A549 treated with GW870086 at 1 μM for 4 hours (cell line): ENCODE measurements around the gene SOX15. TPM values are rescaled to one million over a fixed set of nuclear protein-coding genes. Genes with fewer than 3 reads are reported as not detected.

ENCODE experiments used
- total RNA-seq: library from RNA; stranded (reverse); fragments of 200-300 nt; extraction: Qiagen RNA extraction; gene quantifications from 5 replicates; pipeline ENCODE4 v1.2.3, GENCODE V29; 2022; ENCODE audit warnings: low read depth

The SOX15 gene
- total RNA-seq = 0.13 to 0.30 TPM (median 0.14 TPM) in 5 replicates

GRCh38 chr17:7589891-7590691 lies at the start of gene SOX15:
SOX15 (minus strand) TSS chr17:7590094; CDS start chr17:7589676, 418 bp downstream.

GRCh38 chr17:7629939-7630571 lies 40.2 kb upstream of the SOX15 start, which contains the start of gene SHBG:
SHBG (plus strand) TSS chr17:7630135; CDS start chr17:7630173, 38 bp downstream.

GRCh38 chr17:7627250-7628121 lies 37.6 kb upstream of the SOX15 start, which contains the start of gene SAT2:
SAT2 (minus strand) TSS chr17:7627821; CDS start chr17:7627635, 186 bp downstream.

GRCh38 chr17:7614425-7615264 lies 24.8 kb upstream of the SOX15 start, which contains the start of gene FXR2:
FXR2 (minus strand) TSS chr17:7614897; CDS start chr17:7614532, 365 bp downstream.

GRCh38 chr17:7583253-7584109 lies 6.4 kb downstream of the SOX15 start, which contains the start of gene MPDU1:
MPDU1 (plus strand) TSS chr17:7583852; CDS start chr17:7583863, 11 bp downstream.

GRCh38 chr17:7579001-7579833 lies 10.7 kb downstream of the SOX15 start, which contains the start of gene CD68:
CD68 (plus strand) TSS chr17:7579638; CDS start chr17:7579678, 40 bp downstream.

GRCh38 chr17:7561589-7562207 lies 28.2 kb downstream of the SOX15 start, which contains the start of gene SENP3:
SENP3 (plus strand) TSS chr17:7561919; CDS start chr17:7563077, 1,158 bp downstream.

GRCh38 chr17:7558544-7559319 lies 31.2 kb downstream of the SOX15 start, which contains the start of gene TNFSF13:
TNFSF13 (plus strand) TSS chr17:7558750; CDS start chr17:7559040, 290 bp downstream.

GRCh38 chr17:7548585-7549400 lies 41.1 kb downstream of the SOX15 start, which contains the start of gene TNFSF12:
TNFSF12 (plus strand) TSS chr17:7549058; CDS start chr17:7549154, 96 bp downstream.

Other genes starting within 250 kb of the SOX15 start
- gene KCTD11, start 237.9 kb downstream of the SOX15 start, total RNA-seq = 9.4 to 13.4 TPM (median 10.7 TPM) in 5 replicates
- not detected in 5 replicates for gene TMEM95, start 234.9 kb downstream of the SOX15 start, total RNA-seq
- gene TNK1, start 209.0 kb downstream of the SOX15 start, total RNA-seq = 1.4 to 2.0 TPM (median 1.5 TPM) in 5 replicates
- 38.1 to 44.3 TPM (median 41.3 TPM) in 5 replicates for gene PLSCR3, start 195.6 kb downstream of the SOX15 start, total RNA-seq
- gene TMEM256, start 186.0 kb downstream of the SOX15 start, total RNA-seq = 202 to 227 TPM (median 216 TPM) in 5 replicates
- 13.2 to 18.5 TPM (median 17.1 TPM) in 5 replicates for gene NLGN2, start 182.2 kb downstream of the SOX15 start, total RNA-seq
- 0.14 TPM in 1 of 5 replicates, not detected in the others for gene SPEM1, start 169.8 kb downstream of the SOX15 start, total RNA-seq
- gene SPEM2, start 164.5 kb downstream of the SOX15 start, total RNA-seq = 0.14 TPM in 1 of 5 replicates, not detected in the others
- not detected in 5 replicates for gene SPEM3, start 161.2 kb downstream of the SOX15 start, total RNA-seq
- gene TMEM102, start 154.7 kb downstream of the SOX15 start, total RNA-seq = 10.2 to 13.7 TPM (median 12.1 TPM) in 5 replicates
- gene FGF11, start 150.6 kb downstream of the SOX15 start, total RNA-seq = 0.43 to 1.3 TPM (median 1.1 TPM) in 5 replicates
- gene CHRNB1, start 145.0 kb downstream of the SOX15 start, total RNA-seq = 7.3 to 11.0 TPM (median 9.1 TPM) in 5 replicates
- gene ZBTB4, start 110.5 kb downstream of the SOX15 start, total RNA-seq = 18.5 to 23.4 TPM (median 22.7 TPM) in 5 replicates
- gene SLC35G6, start 108.6 kb downstream of the SOX15 start, total RNA-seq = not detected in 5 replicates
- gene POLR2A, start 105.7 kb downstream of the SOX15 start, total RNA-seq = 63.4 to 76.8 TPM (median 71.8 TPM) in 5 replicates
- 9.1 to 12.2 TPM (median 10.8 TPM) in 5 replicates for gene TNFSF12, start 41.0 kb downstream of the SOX15 start, total RNA-seq
- 0.37 to 1.1 TPM (median 0.87 TPM) in 5 replicates for gene TNFSF13, start 31.3 kb downstream of the SOX15 start, total RNA-seq
- 85.2 to 101 TPM (median 93.8 TPM) in 5 replicates for gene SENP3, start 28.2 kb downstream of the SOX15 start, total RNA-seq
- gene CD68, start 10.5 kb downstream of the SOX15 start, total RNA-seq = 25.6 to 35.0 TPM (median 28.2 TPM) in 5 replicates
- gene MPDU1, start 6.2 kb downstream of the SOX15 start, total RNA-seq = 112 to 145 TPM (median 126 TPM) in 5 replicates
- 44.0 to 59.8 TPM (median 56.2 TPM) in 5 replicates for gene FXR2, start 24.8 kb upstream of the SOX15 start, total RNA-seq
- gene SAT2, start 37.7 kb upstream of the SOX15 start, total RNA-seq = 65.1 to 91.4 TPM (median 81.4 TPM) in 5 replicates
- gene SHBG, start 40.0 kb upstream of the SOX15 start, total RNA-seq = 0.29 to 1.1 TPM (median 0.42 TPM) in 5 replicates
- gene ATP1B2, start 60.8 kb upstream of the SOX15 start, total RNA-seq = 0.12 to 0.42 TPM (median 0.26 TPM) in 5 replicates
- gene TP53, start 97.4 kb upstream of the SOX15 start, total RNA-seq = 38.4 to 46.5 TPM (median 42.3 TPM) in 5 replicates
- gene WRAP53, start 98.4 kb upstream of the SOX15 start, total RNA-seq = 29.3 to 48.6 TPM (median 40.8 TPM) in 5 replicates
- gene EFNB3, start 115.1 kb upstream of the SOX15 start, total RNA-seq = 1.3 to 1.6 TPM (median 1.5 TPM) in 5 replicates
- gene DNAH2, start 127.7 kb upstream of the SOX15 start, total RNA-seq = 0.01 to 0.10 TPM (median 0.05 TPM) in 4 of 5 replicates, not detected in the other
- gene KDM6B, start 244.1 kb upstream of the SOX15 start, total RNA-seq = 9.9 to 17.7 TPM (median 12.8 TPM) in 5 replicates